DOHH2 (cell line): ENCODE results near the gene KCNK7.

Source experiments
- H3F3A ChIP-seq: fragments of 200-600 bp; sonication (generic), shearing (Covaris generic); 2 replicates; pipeline ENCODE4 v1.6.0; 2016; ENCODE audit warnings: antibody characterized with exemption, mild to moderate bottlenecking; ENCODE audit not compliant: control insufficient read depth, insufficient read depth
- H3K27ac ChIP-seq: fragments of 200-600 bp; sonication (generic); 2 replicates; pipeline ENCODE4 v1.5.1; 2014; ENCODE audit warnings: low read depth, mild to moderate bottlenecking, low read length, moderate library complexity
- H3K27me3 ChIP-seq: fragments of 200-600 bp; sonication (generic); 2 replicates; pipeline ENCODE4 v1.6.1; 2014; ENCODE audit warnings: mild to moderate bottlenecking, low read length, mixed read lengths; ENCODE audit not compliant: control insufficient read depth
- H3K36me3 ChIP-seq: fragments of 200-600 bp; sonication (generic); 2 replicates; pipeline ENCODE4 v1.6.1; 2014; ENCODE audit warnings: mild to moderate bottlenecking, low read length, moderate library complexity, mixed read lengths; ENCODE audit not compliant: control insufficient read depth
- H3K4me1 ChIP-seq: fragments of 200-600 bp; sonication (generic); 2 replicates; pipeline ENCODE4 v1.6.1; 2014; ENCODE audit warnings: mild to moderate bottlenecking, low read length, mixed read lengths; ENCODE audit not compliant: control insufficient read depth
- H3K4me2 ChIP-seq: fragments of 200-600 bp; sonication (generic); 2 replicates; pipeline ENCODE4 v1.6.0; 2014; ENCODE audit warnings: mild to moderate bottlenecking, low read length, moderate library complexity
- H3K4me3 ChIP-seq: fragments of 200-600 bp; sonication (generic); 2 replicates; pipeline ENCODE4 v1.5.1; 2014; ENCODE audit warnings: mild to moderate bottlenecking, low read length, mixed read lengths
- H3K79me2 ChIP-seq: fragments of 200-600 bp; sonication (generic); 2 replicates; pipeline ENCODE4 v1.6.1; 2014; ENCODE audit warnings: mild to moderate bottlenecking, low read length, mixed read lengths; ENCODE audit not compliant: control insufficient read depth
- H3K9me2 ChIP-seq: fragments of 200-600 bp; sonication (generic); replicated peaks from 2 replicates; pipeline ENCODE4 v1.6.1; 2014; ENCODE audit warnings: mild to moderate bottlenecking, low read length, mixed read lengths; ENCODE audit not compliant: control insufficient read depth
- H3K9me3 ChIP-seq: fragments of 200-600 bp; sonication (generic); 2 replicates; pipeline ENCODE4 v1.6.1; 2014; ENCODE audit warnings: antibody characterized with exemption, low read length, mixed read lengths; ENCODE audit not compliant: control insufficient read depth, insufficient read depth
- H4K20me1 ChIP-seq: fragments of 200-600 bp; sonication (generic); 2 replicates; pipeline ENCODE4 v1.6.0; 2014; ENCODE audit warnings: low read depth, mild to moderate bottlenecking, antibody characterized with exemption, low read length, moderate library complexity; ENCODE audit not compliant: control insufficient read depth, insufficient read depth
- EZH2phosphoT487 ChIP-seq: fragments of 200-600 bp; sonication (generic); IDR thresholded peaks from 2 replicates; pipeline ENCODE4 v1.6.1; 2017; ENCODE audit warnings: borderline replicate concordance, mild to moderate bottlenecking, antibody characterized with exemption, low read length, moderate library complexity, mixed read lengths
- TF ChIP-seq, protein P1 (sequence below): fragments of 200-600 bp; sonication (generic); IDR thresholded peaks from one replicate; pipeline ENCODE4 v1.5.1; 2014; ENCODE audit warnings: antibody characterized with exemption, mild to moderate bottlenecking, low read depth, low read length; ENCODE audit not compliant: poor library complexity, severe bottlenecking

Gene KCNK7

DNA sequence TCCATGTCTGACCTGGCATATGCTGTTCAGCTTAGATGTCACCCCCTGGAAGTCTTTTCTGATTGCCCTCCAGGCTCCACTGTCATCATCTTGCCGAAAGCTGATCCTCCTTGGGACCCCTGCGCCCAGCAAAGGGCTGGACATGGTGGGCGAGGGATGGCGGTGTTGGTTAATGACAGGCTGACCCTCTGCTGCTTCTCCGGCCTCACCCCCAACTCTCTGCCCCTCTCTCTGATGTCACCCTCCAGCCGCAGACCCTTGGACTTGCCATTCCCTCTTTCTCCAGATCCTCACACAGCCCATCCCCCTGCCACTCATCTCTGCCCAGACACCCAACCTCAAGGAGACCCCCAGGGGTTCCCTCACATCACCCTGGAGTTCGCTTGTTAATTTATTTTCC is 17.5 kb downstream of the KCNK7 start:
- no peaks in the 10 kb centered on the region for H3K9me3 ChIP-seq
- peaks cover 39% of the 10 kb centered on the region for H3K4me1 ChIP-seq
- no peak overlapping the region for H3K27ac ChIP-seq
- TF ChIP-seq EZH2phosphoT487: no peak
- TF ChIP-seq, protein P1, sequence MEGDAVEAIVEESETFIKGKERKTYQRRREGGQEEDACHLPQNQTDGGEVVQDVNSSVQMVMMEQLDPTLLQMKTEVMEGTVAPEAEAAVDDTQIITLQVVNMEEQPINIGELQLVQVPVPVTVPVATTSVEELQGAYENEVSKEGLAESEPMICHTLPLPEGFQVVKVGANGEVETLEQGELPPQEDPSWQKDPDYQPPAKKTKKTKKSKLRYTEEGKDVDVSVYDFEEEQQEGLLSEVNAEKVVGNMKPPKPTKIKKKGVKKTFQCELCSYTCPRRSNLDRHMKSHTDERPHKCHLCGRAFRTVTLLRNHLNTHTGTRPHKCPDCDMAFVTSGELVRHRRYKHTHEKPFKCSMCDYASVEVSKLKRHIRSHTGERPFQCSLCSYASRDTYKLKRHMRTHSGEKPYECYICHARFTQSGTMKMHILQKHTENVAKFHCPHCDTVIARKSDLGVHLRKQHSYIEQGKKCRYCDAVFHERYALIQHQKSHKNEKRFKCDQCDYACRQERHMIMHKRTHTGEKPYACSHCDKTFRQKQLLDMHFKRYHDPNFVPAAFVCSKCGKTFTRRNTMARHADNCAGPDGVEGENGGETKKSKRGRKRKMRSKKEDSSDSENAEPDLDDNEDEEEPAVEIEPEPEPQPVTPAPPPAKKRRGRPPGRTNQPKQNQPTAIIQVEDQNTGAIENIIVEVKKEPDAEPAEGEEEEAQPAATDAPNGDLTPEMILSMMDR: no peak
- peaks cover 15% of the 10 kb centered on the region for H3F3A ChIP-seq
- H3K36me3 ChIP-seq: peaks cover 11% of the 10 kb centered on the region
- no peak overlapping the region for H3K4me2 ChIP-seq
- no peaks in the 10 kb centered on the region for H4K20me1 ChIP-seq
- no peak overlapping the region for H3K4me3 ChIP-seq
- H3K9me2 ChIP-seq: no peaks in the 10 kb centered on the region
- H3K79me2 ChIP-seq: peaks cover 18% of the 10 kb centered on the region
- H3K27me3 ChIP-seq: no peaks in the 10 kb centered on the region

DNA sequence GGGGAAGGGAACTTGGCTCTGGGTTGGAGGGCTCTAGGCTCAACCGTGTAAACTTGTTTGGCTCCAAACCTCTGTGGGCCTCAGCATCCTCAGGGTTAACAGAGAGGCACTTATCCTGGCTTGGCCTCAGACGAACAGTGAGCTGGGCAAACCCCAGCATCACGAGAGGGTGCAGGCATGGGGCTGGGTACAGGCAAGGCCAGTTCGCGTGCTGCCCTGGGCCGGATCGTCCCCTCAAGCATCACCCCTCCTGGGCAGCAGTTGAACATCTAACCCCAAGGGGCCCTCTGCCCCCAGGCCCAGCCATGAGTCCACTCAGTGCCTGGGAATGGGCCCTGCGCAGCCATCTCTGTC is 17.9 kb downstream of the KCNK7 start:
- TF ChIP-seq, protein P1: no peak
- no peak for TF ChIP-seq EZH2phosphoT487
- H3K79me2 ChIP-seq: peaks cover 22% of the 10 kb centered on the region
- H3K27ac ChIP-seq: no peak overlapping the region
- peak overlapping the region; percentile 87 for H3K4me2 ChIP-seq
- H3K27me3 ChIP-seq: no peaks in the 10 kb centered on the region
- H3K4me1 ChIP-seq: peaks cover 42% of the 10 kb centered on the region
- no peaks in the 10 kb centered on the region for H4K20me1 ChIP-seq
- H3K9me3 ChIP-seq: no peaks in the 10 kb centered on the region
- no peaks in the 10 kb centered on the region for H3K9me2 ChIP-seq
- peak overlapping the region; percentile 86; the same call in 1 of the 2 replicates for H3K4me3 ChIP-seq
- H3K36me3 ChIP-seq: peaks cover 13% of the 10 kb centered on the region
- peaks cover 15% of the 10 kb centered on the region for H3F3A ChIP-seq

DNA sequence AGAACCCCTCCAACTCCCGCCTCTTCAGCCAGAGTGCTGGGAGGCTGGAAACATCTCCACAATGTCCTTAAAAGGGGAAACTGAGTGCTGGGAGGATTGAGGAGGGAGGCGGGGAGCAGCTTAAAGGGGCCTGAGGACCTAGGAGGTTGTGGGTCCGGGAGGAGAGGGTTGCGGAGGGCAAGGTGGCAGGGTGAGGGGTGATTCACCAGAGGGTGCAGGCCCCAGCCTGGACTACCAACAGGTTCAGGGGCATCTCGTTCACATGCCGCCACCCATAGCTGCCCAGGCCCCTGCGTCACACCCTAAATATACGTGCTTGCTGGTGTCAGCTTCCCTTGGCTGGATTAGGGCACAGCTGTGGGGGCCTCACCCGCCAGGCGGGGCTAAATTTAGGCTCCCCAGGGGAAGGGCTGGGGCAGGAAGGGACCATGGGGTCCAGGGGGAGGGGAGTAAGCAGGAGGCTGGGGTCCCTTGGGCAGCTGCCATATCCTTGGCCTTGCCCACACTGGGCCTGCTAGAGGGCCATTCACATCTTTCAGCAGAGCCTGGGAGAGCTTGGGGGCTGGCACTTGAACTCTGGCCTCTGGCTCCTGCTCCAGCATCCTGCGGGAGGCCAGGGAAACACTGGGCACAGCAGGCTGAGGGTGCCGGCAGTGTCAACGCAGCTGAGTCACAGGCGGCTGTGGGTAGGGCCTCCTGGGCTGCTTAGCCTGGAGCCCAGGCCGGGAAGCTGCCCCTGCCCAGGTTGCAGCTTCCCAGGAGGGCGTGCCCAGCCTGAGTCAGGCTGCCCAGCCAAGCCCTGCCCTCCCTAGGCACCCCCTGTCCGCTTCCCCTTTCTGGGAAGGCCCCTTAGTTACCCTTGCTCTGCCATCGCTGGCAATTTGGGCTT is 18.5 kb downstream of the KCNK7 start:
- Histone ChIP-seq H3F3A (peaks cover 15% of the 10 kb centered on the region), H3K36me3 (peaks cover 13% of the 10 kb centered on the region), H3K4me1 (peaks cover 44% of the 10 kb centered on the region), H4K20me1 (no peaks in the 10 kb centered on the region), H3K9me3 (no peaks in the 10 kb centered on the region), H3K4me3 (peak overlapping the region; percentile 86), H3K27me3 (no peaks in the 10 kb centered on the region), H3K27ac (no peak overlapping the region), H3K9me2 (no peaks in the 10 kb centered on the region), H3K4me2 (peak overlapping the region; percentile 87), H3K79me2 (peaks cover 24% of the 10 kb centered on the region)
- TF ChIP-seq EZH2phosphoT487: no peak
- TF ChIP-seq, protein P1: no peak
